Spleen (tissue), 11 donors: Measurements from ENCODE around the gene PTPRT. TPM values are rescaled to one million over a fixed set of nuclear protein-coding genes. Genes with fewer than 3 reads are reported as not detected.
"Not testable (repeated sequence)": the region's sequence is repeated elsewhere in the genome, so short reads cannot be mapped to it uniquely, and the experiment has no call there.

Source experiments
- DNase-seq: peaks from one replicate; pipeline ENCODE4 v3.0.0-alpha.2; 2020
- H3K27ac ChIP-seq, 8 donors: fragments of 200-600 bp; sonication (generic) in 7 of 8; 1 replicate in 4 of 8; 2 replicates in 4 of 8; pipeline versions ENCODE4 v1.5.0 to v1.8.0; 2016 to 2021; ENCODE audit warnings: inconsistent platforms in 4 of 8, mild to moderate bottlenecking in 4 of 8, moderate library complexity in 1 of 8
- H3K27me3 ChIP-seq, 7 donors: fragments of 200-600 bp; sonication (generic) in 6 of 7; replicated peaks in 1 of 7; 1 replicate in 4 of 7; 2 replicates in 3 of 7; pipeline versions ENCODE4 v1.5.0 to v1.8.0; 2016 to 2021; ENCODE audit warnings: inconsistent platforms in 3 of 7, mild to moderate bottlenecking in 1 of 7
- H3K36me3 ChIP-seq, 6 donors: fragments of 200-600 bp; sonication (generic) in 5 of 6; 1 replicate in 4 of 6; 2 replicates in 2 of 6; pipeline versions ENCODE4 v1.5.0 to v1.8.0; 2016 to 2021; ENCODE audit warnings: inconsistent platforms in 2 of 6
- H3K4me1 ChIP-seq, 6 donors: fragments of 200-600 bp; sonication (generic) in 5 of 6; 1 replicate in 3 of 6; 2 replicates in 3 of 6; pipeline versions ENCODE4 v1.5.0 to v1.8.0; 2016 to 2021; ENCODE audit warnings: inconsistent platforms in 3 of 6
- H3K4me3 ChIP-seq, 8 donors: fragments of 200-600 bp; sonication (generic) in 7 of 8; 1 replicate in 4 of 8; 2 replicates in 4 of 8; pipeline versions ENCODE4 v1.5.0 to v1.8.0; 2016 to 2021; ENCODE audit warnings: inconsistent platforms in 4 of 8, mild to moderate bottlenecking in 4 of 8, moderate library complexity in 2 of 8
- H3K9me3 ChIP-seq, 8 donors: fragments of 200-600 bp; sonication (generic) in 7 of 8; 1 replicate in 4 of 8; 2 replicates in 4 of 8; pipeline versions ENCODE4 v1.5.0 to v1.8.0; 2016 to 2021; ENCODE audit warnings: inconsistent platforms in 4 of 8
- CTCF ChIP-seq, 11 experiments: fragments of 200-600 bp in 7 of 11; fragments of 450-650 bp in 4 of 11; sonication (generic) in 4 of 11; IDR thresholded peaks in 8 of 11; conservative IDR thresholded peaks in 3 of 11; 1 replicate in 7 of 11; 2 replicates in 4 of 11; pipeline versions ENCODE4 v1.4.0 to v1.8.0; 2016 to 2021; ENCODE audit warnings: antibody characterized with exemption in 11 of 11, inconsistent platforms in 4 of 11, mild to moderate bottlenecking in 1 of 11
- POLR2A ChIP-seq, 3 donors: fragments of 450-650 bp; IDR thresholded peaks; one replicate each; pipeline ENCODE4 v1.5.1; 2017; ENCODE audit warnings: antibody characterized with exemption in 3 of 3, mild to moderate bottlenecking in 1 of 3
- POLR2AphosphoS5 ChIP-seq, 3 donors: sonication (generic); formaldehyde crosslinking; IDR thresholded peaks; one replicate each; pipeline ENCODE4 v1.5.1; 2017; ENCODE audit warnings: antibody characterized with exemption in 3 of 3
- WGBS, 5 donors: extraction: QIAGEN DNeasy Blood & Tissue Kit in 3 of 5; methylation state at CpG; one replicate each; pipeline versions ENCODE4 v1.1.5 to v1.1.7; 2013 to 2018; 5-methylcytosine and 5-hydroxymethylcytosine counted together
- intact Hi-C: fragments of 100-400 bp; cut with DNase I; formaldehyde crosslinking; loops from one replicate; pipeline ENCODE4 v1.15.0; 2023; ENCODE audit warnings: low total_unique reads
- polyA plus RNA-seq, 3 donors: library from polyadenylated mRNA; stranded (reverse); fragments of 200-250 nt; gene quantifications; one replicate each; pipeline ENCODE4 v1.2.1, GENCODE V29; 2013
- total RNA-seq, 7 donors: library from RNA; depleted of rRNA in 3 of 7; stranded (reverse); fragments of >200 nt in 3 of 7; fragmentation: NEBNext Ultra II Directional in 4 of 7; extraction: Animal tissue kit (Norgen Biotek cat#: 25700) in 4 of 7; gene quantifications; one replicate each; pipeline versions ENCODE4 v1.1.0 to v1.2.1, GENCODE V29; 2016 to 2021
- donor health status: healthy with polysubstance abuse.
- donor health status: DM: no; HTN: no; CAD: no; lungs with moderate emphysema.
- donor health status: DM: no; HTN: no; CAD: no.
- donor health status: Bipolar disorder and iron deficiency.
- donor health status: healthy.
- donor health status: DM: no; HTN: no; CAD: no.
- donor health status: DM: yes; HTN: yes; CAD: no.

Gene PTPRT
- total and polyA plus RNA-seq, 10 donors = 0.02 to 4.7 (median 1.2) TPM

- Histone ChIP-seq H3K9me3 (peaks cover 0 to 3% (median 0%) of the 10 kb centered on the region in 8 donors), H3K27ac (no peak overlapping the region), H3K4me3 (no peak overlapping the region), H3K36me3 (no peaks in the 10 kb centered on the region), H3K27me3 (no peaks in the 10 kb centered on the region), H3K4me1 (no peaks in the 10 kb centered on the region)
- 83 to 92% (median 86%) methylated on average over 3 of the region's 3 CpGs for WGBS, 5 donors
- TF ChIP-seq POLR2A (IDR thresholded peaks at IDR 0.05) = no peak
- TF ChIP-seq POLR2AphosphoS5 (IDR thresholded peaks at IDR 0.05) = no peak
- no peak for TF ChIP-seq CTCF (IDR thresholded peaks at IDR 0.05 in 8 of 11, conservative IDR thresholded peaks at IDR 0.05 in 3 of 11)
- intact Hi-C loops = no loop called here
- DNase-seq = no peak
Observed at GRCh38 chr20:42212391-42212790, 977.3 kb downstream of the PTPRT start.

DNA sequence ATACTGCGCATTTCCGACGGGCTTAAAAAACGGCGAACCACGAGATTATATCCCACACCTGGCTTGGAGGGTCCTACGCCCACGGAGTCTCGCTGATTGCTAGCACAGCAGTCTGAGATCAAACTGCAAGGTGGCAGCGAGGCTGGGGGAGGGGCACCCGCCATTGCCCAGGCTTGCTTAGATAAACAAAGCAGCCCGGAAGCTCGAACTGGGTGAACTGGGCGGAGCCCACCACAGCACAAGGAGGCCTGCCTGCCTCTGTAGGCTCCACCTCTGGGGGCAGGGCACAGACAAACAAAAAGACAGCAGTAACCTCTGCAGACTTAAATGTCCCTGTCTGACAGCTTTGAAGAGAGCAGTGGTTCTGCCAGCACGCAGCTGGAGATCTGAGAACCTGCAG lies 983.1 kb downstream of the PTPRT start:
- 34 to 74% (median 69%) methylated on average over 5 to 15 of the region's 15 CpGs for WGBS, 5 donors
- DNase-seq, H3K4me1 ChIP-seq, H3K9me3 ChIP-seq, H3K27me3 ChIP-seq, H3K27ac ChIP-seq, intact Hi-C loops, H3K36me3 ChIP-seq, H3K4me3 ChIP-seq: not testable (repeated sequence)

DNA sequence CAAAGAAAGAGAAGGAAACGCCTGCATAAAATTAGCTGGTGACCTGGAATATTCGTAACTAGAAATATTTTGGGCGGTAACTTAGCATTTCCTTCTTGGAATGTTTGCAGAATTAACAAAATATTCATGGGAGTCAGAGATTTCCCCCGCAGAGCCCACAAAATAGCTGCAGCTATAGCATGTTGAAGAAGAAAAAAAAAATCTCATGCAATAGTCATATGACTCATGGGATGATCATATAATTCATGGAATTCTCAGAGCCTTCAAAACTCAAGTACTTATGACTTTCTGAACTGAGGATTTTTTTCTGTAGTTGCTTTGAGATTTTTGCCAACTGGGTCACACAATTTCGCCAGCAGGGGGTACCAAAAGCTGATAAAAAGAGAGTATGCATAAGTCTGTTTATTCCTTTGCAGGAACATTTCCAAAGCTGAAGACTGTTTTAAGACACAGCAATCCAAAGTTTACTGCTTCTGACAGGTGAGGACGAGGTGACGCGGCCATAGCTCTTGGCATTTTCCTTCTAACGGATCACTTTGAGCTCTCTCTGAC lies 985.5 kb downstream of the PTPRT start:
- no peak for DNase-seq
- H3K27me3 ChIP-seq = no peaks in the 10 kb centered on the region
- 67 to 76% (median 69%) methylated on average over 9 of the region's 9 CpGs for WGBS, 5 donors
- H3K36me3 ChIP-seq = no peaks in the 10 kb centered on the region
- H3K4me3 ChIP-seq = no peak overlapping the region
- no peaks in the 10 kb centered on the region for H3K9me3 ChIP-seq
- peak in 3 of 11 experiments; percentile 12 to 24 (median 13) for TF ChIP-seq CTCF (IDR thresholded peaks at IDR 0.05 in 8 of 11, conservative IDR thresholded peaks at IDR 0.05 in 3 of 11)
- no peak for TF ChIP-seq POLR2A (IDR thresholded peaks at IDR 0.05)
- H3K27ac ChIP-seq = no peak overlapping the region
- H3K4me1 ChIP-seq = no peaks in the 10 kb centered on the region
- intact Hi-C loops = loop anchor here (5.0 kb wide), 1 partner anchor 983 kb away; the partner anchor contains the start of gene PTPRT

- no peaks in the 10 kb centered on the region for H3K36me3 ChIP-seq
- H3K27me3 ChIP-seq = no peaks in the 10 kb centered on the region
- no peak overlapping the region for H3K27ac ChIP-seq
- H3K4me1 ChIP-seq = no peaks in the 10 kb centered on the region
- no peak for DNase-seq
- no peaks in the 10 kb centered on the region for H3K9me3 ChIP-seq
- TF ChIP-seq CTCF (IDR thresholded peaks at IDR 0.05 in 8 of 11, conservative IDR thresholded peaks at IDR 0.05 in 3 of 11) = no peak
- TF ChIP-seq POLR2AphosphoS5 (IDR thresholded peaks at IDR 0.05) = no peak
- TF ChIP-seq POLR2A (IDR thresholded peaks at IDR 0.05) = no peak
- no peak overlapping the region for H3K4me3 ChIP-seq
- intact Hi-C loops = no loop called here
Observed at GRCh38 chr20:42197599-42197998, 992.1 kb downstream of the PTPRT start.

DNA sequence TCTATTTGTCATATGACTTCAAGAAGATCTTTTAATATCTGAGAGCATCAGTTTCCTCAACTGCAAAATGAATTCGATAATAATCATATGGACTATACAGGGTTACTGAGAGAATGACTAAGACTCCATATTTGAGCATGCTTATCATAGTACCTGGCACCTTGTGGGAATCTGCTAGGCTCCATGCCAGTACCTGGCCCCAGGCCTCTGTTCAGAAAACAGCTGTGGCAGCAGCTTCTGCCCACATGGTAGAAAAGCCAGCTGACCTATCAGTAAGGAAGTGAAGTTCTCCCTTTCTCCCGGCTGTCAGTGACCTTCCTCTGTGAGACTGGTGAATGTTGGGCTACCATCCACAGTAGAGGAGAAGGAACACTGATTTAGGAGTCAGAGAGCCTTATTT lies 996.6 kb downstream of the PTPRT start:
- WGBS, 5 donors = 58 to 72% (median 71%) methylated on average over 2 of the region's 2 CpGs

More for the DNA sequence above, 996.6 kb downstream of the PTPRT start:
- no peak overlapping the region for H3K4me3 ChIP-seq
- H3K27ac ChIP-seq = no peak overlapping the region
- DNase-seq = no peak
- H3K4me1 ChIP-seq = no peaks in the 10 kb centered on the region
- H3K27me3 ChIP-seq = no peaks in the 10 kb centered on the region
- H3K9me3 ChIP-seq = no peaks in the 10 kb centered on the region
- no peaks in the 10 kb centered on the region for H3K36me3 ChIP-seq
- intact Hi-C loops = no loop called here
- TF ChIP-seq POLR2AphosphoS5 (IDR thresholded peaks at IDR 0.05) (no peak), CTCF (IDR thresholded peaks at IDR 0.05 in 8 of 11, conservative IDR thresholded peaks at IDR 0.05 in 3 of 11) (no peak), POLR2A (IDR thresholded peaks at IDR 0.05) (no peak)
